Psoas muscle (tissue), 8 donors: ENCODE data around the gene FSCB. TPM values are rescaled to one million over a fixed set of nuclear protein-coding genes. Genes with fewer than 3 reads are reported as not detected.
"Not testable (repeated sequence)": the region's sequence is repeated elsewhere in the genome, so short reads cannot be mapped to it uniquely, and the experiment has no call there.

Experiments
- ATAC-seq, 4 donors: fragments of 200-7000 bp; cut with Tn5 transposase; one replicate each; pipeline ENCODE4 v1.9.1; 2020; ENCODE audit warnings: moderate library complexity in 3 of 4, mild to moderate bottlenecking in 2 of 4
- DNase-seq, 2 donors: peaks; one replicate each; pipeline ENCODE4 v3.0.0-alpha.2; 2020
- H3K27ac ChIP-seq: fragments of 200-600 bp; one replicate; pipeline ENCODE4 v1.8.0; 2022
- H3K27me3 ChIP-seq, 3 donors: fragments of 200-600 bp in 1 of 3; one replicate each; pipeline versions ENCODE4 v1.6.1 to v1.8.0; 2013 to 2022; ENCODE audit warnings: low read length in 2 of 3, mild to moderate bottlenecking in 2 of 3, moderate library complexity in 1 of 3; ENCODE audit not compliant: insufficient read depth in 3 of 3
- H3K36me3 ChIP-seq, 2 donors: fragments of 200-600 bp in 1 of 2; one replicate each; pipeline versions ENCODE4 v1.6.1 to v1.8.0; 2013 to 2022; ENCODE audit warnings: low read depth in 1 of 2, mild to moderate bottlenecking in 1 of 2, moderate library complexity in 1 of 2; ENCODE audit not compliant: insufficient read depth in 1 of 2
- H3K4me1 ChIP-seq: fragments of 200-600 bp; one replicate; pipeline ENCODE4 v1.8.0; 2022
- H3K4me3 ChIP-seq: fragments of 200-600 bp; one replicate; pipeline ENCODE4 v1.8.0; 2022; ENCODE audit warnings: mild to moderate bottlenecking
- H3K9me3 ChIP-seq: fragments of 200-600 bp; one replicate; pipeline ENCODE4 v1.8.0; 2022
- whole genome bisulfite sequencing, 3 donors: extraction: QIAGEN DNeasy Blood & Tissue Kit; methylation state at CpG; one replicate each; pipeline versions ENCODE4 v1.1.6 to v1.1.7; 2013; 5-methylcytosine and 5-hydroxymethylcytosine counted together
- intact Hi-C, 2 donors: fragments of 100-400 bp; cut with DNase I; formaldehyde crosslinking; loops; one replicate each; pipeline versions ENCODE4 v1.11.0 to v1.14.2; 2022
- polyA plus RNA-seq, 3 donors: library from polyadenylated mRNA; stranded (reverse); fragments of 200-250 nt; gene quantifications; one replicate each; pipeline ENCODE4 v1.2.3, GENCODE V29; 2013
- total RNA-seq, 4 donors: library from RNA; stranded (reverse); fragmentation: NEBNext Ultra II Directional in 2 of 4; extraction: Animal tissue kit (Norgen Biotek cat#: 25700) in 2 of 4; gene quantifications; one replicate each; pipeline versions ENCODE4 v1.2.1 to v1.2.4, GENCODE V29; 2021 to 2023
- TF ChIP-seq, protein P1 (sequence below): fragments of 200-600 bp; IDR thresholded peaks from one replicate; pipeline ENCODE4 v1.8.0; 2022; ENCODE audit warnings: antibody characterized with exemption
- donor health status: healthy with polysubstance abuse.
- donor health status: DM: no; HTN: no; CAD: no; lungs with moderate emphysema.
- donor health status: Bipolar disorder and iron deficiency.
- donor health status: healthy.
- donor health status: DM: yes; HTN: yes; CAD: no.
- donor health status: DM: no; HTN: no; CAD: no.
- donor health status: DM: no; HTN: no; CAD: no.
- donor health status: DM: yes; HTN: yes; CAD: no.

FSCB gene
- total and polyA plus RNA-seq, 7 donors, result not detected

DNA sequence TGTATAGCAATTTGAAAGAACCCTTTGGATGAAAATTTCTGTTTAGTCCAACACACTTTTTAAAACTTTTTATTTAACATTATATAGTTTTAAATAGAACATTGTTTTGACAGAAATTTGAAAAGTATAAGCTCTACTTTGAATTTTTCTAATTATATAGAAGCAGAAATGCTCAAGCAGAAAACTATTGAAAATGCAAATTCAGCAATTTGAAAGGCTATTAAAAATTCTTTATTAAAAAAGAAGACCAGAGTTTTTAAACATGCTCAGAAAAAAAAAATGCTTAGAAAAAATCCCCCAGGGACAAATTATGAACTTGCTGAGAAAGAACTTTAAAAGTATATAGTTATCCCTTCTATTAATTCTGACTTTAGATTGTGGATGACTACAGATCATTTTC lies 21.1 kb upstream of the FSCB start:
- Histone ChIP-seq H3K4me1 (no peaks in the 10 kb centered on the region), H3K27ac (no peak overlapping the region), H3K36me3 (no peaks in the 10 kb centered on the region), H3K27me3 (no peaks in the 10 kb centered on the region), H3K4me3 (no peak overlapping the region), H3K9me3 (no peaks in the 10 kb centered on the region)
- no peak for DNase-seq
- no peak for ATAC-seq
- intact Hi-C loops, result no loop called here
- TF ChIP-seq, protein P1, sequence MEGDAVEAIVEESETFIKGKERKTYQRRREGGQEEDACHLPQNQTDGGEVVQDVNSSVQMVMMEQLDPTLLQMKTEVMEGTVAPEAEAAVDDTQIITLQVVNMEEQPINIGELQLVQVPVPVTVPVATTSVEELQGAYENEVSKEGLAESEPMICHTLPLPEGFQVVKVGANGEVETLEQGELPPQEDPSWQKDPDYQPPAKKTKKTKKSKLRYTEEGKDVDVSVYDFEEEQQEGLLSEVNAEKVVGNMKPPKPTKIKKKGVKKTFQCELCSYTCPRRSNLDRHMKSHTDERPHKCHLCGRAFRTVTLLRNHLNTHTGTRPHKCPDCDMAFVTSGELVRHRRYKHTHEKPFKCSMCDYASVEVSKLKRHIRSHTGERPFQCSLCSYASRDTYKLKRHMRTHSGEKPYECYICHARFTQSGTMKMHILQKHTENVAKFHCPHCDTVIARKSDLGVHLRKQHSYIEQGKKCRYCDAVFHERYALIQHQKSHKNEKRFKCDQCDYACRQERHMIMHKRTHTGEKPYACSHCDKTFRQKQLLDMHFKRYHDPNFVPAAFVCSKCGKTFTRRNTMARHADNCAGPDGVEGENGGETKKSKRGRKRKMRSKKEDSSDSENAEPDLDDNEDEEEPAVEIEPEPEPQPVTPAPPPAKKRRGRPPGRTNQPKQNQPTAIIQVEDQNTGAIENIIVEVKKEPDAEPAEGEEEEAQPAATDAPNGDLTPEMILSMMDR, result no peak

DNA sequence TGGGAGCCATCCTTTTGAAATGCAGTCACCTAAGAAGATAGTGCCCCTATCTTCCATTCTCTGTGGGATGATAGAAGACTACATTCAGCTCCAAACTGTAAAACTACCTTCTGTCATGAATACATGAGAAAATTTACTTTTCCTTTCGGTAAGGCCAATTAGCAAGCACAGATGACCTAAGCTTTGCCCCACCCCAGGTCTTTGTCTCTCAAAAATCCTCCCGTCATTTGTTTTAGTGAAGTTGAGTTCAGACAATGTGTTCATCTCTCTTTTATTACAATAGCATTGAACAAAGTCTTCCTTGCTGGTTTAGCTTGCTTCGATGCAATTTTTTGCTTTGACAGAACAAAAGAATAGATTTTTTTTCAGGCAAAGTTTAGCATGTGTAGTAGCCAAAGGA lies 18.2 kb upstream of the FSCB start:
- no peak overlapping the region for H3K4me3 ChIP-seq
- H3K4me1 ChIP-seq, result no peaks in the 10 kb centered on the region
- intact Hi-C loops, result no loop called here
- WGBS, 3 donors, result 72 to 79% (median 72%) methylated on average over 3 of the region's 3 CpGs
- H3K27ac ChIP-seq, result no peak overlapping the region
- no peaks in the 10 kb centered on the region for H3K9me3 ChIP-seq
- H3K27me3 ChIP-seq, result no peaks in the 10 kb centered on the region
- ATAC-seq (no peak), DNase-seq (no peak)
- H3K36me3 ChIP-seq, result no peaks in the 10 kb centered on the region
- TF ChIP-seq, protein P1, result no peak

DNA sequence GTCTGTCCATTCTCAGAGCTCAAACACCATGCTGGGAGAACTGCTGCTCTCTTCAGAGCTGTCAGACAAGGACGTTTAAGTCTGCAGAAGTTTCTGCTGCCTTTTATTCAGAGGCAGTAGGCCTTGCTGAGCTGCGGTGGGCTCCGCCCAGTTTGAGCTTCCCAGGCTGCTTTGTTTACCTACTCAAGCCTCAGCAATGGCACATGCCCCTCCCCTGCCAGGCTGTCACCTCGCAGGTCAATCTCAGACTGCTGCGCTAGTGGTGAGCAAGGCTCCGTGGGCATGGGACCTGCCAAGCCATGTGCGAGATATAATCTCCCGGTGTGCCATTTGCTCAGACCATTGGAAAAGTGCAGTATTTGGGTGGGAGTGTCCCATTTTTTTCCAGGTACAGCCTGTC lies 8.6 kb upstream of the FSCB start:
- ATAC-seq, H3K27ac ChIP-seq, intact Hi-C loops, DNase-seq, H3K9me3 ChIP-seq, H3K36me3 ChIP-seq, H3K27me3 ChIP-seq, H3K4me3 ChIP-seq, H3K4me1 ChIP-seq: not testable (repeated sequence)
- 82 to 87% (median 83%) methylated on average over 8 of the region's 8 CpGs for WGBS, 3 donors

DNA sequence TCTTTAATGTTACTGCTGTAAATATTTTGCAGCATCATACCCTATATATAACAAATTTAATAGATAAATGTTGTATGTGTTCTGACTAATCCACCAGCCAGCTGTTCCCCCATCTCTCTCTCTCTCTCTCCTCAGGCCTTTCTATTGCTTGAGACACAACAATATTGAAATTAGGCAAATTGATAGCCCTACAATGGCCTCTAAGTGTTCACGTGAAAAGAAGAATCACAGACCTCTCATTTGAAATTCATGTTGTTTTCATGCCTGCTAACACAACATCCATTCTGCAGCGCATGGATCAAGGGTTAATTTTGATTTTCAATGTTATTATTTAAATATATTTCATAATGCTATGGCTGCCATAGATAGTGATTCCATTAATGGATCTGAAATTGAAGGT lies 1.8 kb upstream of the FSCB start:
- Histone ChIP-seq H3K9me3 (no peaks in the 10 kb centered on the region), H3K4me3 (no peak overlapping the region), H3K4me1 (no peaks in the 10 kb centered on the region), H3K36me3 (no peaks in the 10 kb centered on the region), H3K27ac (no peak overlapping the region), H3K27me3 (no peaks in the 10 kb centered on the region)
- 76 to 81% (median 76%) methylated on average over 2 of the region's 2 CpGs for WGBS, 3 donors
- DNase-seq, result no peak
- intact Hi-C loops, result no loop called here
- TF ChIP-seq, protein P1, result no peak
- no peak for ATAC-seq

DNA sequence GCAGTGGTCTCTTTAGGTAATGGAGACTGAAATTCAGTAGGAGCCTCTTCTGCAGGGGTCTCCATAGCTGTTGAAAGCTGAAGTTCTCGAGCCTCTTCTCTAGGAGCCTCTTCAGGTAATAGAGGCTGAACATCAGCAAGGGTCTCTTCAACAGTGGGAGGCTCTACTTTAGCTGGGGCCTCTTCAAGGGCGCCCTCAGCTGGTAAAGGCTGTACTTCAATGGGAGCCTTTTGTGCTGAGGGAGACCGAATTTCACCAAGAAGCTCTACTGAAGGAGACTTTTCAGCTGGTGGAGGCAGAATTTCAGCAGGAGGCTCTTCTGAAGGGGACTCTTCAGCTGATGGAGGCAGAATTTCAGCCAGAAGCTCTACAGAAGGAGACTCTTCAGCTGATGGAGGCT lies 1.5 kb downstream of the FSCB start:
- Histone ChIP-seq H3K27me3 (no peaks in the 10 kb centered on the region), H3K36me3 (no peaks in the 10 kb centered on the region), H3K4me3 (no peak overlapping the region), H3K9me3 (no peaks in the 10 kb centered on the region), H3K4me1 (no peaks in the 10 kb centered on the region), H3K27ac (no peak overlapping the region)
- TF ChIP-seq, protein P1, result no peak
- ATAC-seq (no peak), DNase-seq (no peak)
- intact Hi-C loops, result no loop called here
- WGBS, 3 donors, result 55 to 60% (median 56%) methylated on average over 3 of the region's 3 CpGs
